Kasumi-1 (cell line): Measurements from ENCODE around the gene TGFBR2.
"Not testable (repeated sequence)": the region's sequence is repeated elsewhere in the genome, so short reads cannot be mapped to it uniquely, and the experiment has no call there.

ENCODE experiments used
- DNase-seq, 2 experiments: peaks; one replicate each; lab custom pipeline; 2025; lab: John Stamatoyannopoulos, UW

TGFBR2 gene

DNA sequence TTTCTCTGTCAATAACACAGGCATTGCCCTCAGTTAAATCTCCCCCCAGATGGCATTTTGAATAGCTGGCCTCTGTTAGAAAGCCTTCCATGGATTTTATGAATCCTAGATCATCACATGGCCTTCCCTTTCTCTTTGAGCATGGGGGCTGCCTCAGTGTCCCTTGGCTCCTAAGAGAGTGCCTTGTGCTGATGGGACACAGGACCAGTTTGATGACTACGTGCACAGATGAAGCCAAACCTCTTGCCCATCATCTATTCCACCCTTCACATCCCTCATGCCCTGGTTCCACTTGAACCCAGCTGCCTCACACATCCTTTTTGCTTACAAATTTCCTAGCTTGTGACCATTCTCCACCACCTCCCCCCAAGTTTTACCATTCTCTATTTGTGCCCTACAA is 12.9 kb downstream of the TGFBR2 start:
- no peak for DNase-seq

DNA sequence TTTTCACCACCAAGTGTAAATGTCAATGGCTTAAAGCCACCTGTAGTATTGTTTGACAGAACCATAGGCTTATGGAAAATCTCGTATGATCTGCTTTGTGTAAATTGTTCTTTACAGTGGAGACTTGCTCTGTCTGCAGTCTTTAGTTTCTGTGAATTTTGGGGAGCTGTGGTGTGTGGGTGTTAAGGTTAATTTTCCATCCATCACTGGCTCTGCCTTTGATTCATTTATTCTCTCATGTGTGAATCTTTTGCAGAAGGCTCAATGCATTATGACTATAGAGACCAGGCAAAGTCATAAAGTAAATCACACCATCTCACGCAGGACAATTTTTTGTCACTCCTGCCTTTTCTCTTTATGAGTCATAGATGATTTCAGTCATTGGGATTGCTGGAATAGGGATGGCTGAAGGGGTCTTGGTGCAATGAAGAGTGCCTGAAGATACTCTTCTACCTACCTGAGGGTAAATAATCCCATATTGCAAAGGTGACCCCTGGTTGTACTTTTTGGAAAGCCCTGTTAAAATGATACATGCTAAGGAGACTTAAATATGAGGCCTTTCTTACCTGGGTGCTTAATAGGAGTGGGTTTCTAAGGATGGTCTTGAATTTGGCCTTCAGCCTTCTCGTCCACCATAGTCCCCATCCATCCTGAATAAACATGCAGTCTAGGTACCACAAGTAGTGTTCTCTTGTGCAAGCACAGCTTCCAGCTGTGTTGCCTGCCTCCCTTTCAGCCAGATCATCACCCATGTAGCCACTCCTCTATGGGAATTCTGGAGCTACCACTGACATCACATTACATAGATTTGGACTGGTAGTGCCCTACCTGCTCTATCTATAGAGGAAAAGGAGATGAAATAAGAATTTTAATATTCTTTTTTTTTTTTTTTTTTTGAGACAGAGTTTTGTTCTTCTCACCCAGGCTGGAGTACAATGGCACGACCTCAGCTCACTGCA is 14.3 kb downstream of the TGFBR2 start:
- no peak for DNase-seq

DNA sequence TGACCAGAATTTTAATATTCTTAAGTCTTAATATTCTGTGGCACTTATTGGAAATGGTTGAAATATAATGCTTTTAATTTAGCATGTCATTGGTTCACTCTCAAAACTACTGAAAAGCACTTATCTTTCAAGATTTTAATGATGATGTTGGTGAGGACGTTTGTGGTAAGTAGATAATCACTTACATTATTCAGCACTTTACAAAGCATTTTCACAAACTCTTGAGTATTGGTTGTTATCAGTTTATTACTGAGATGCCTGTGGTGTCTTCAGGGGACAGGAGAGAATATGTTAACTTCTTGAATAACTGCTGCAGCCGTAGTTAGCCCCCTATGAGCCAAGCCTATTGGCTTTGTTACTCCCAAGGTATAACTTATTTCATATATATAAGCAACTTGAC is 15.2 kb downstream of the TGFBR2 start:
- DNase-seq, result no peak

DNA sequence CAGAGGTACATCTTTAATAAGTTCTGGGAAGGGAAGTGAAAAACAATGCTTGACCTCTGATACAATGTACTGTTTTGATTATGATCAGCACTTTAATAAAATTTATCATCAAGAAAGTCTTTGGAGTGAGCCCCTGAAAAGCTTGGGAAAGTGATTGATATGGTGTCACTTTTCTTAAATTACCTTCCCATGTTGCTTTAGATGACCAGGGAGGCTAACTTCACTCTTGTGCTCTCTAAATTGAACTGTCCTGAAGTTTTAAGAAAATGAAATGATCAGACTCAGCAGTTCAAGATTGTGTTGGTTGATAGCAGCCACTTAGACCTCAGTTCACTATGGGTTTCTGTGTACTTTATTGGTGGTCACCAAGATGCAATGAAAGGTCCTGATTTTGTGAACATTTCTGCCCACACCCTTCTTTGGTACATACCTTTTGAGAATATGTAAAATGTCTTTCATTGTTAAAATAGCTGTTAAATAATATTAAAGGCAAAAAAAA is 15.7 kb downstream of the TGFBR2 start:
- no peak for DNase-seq

DNA sequence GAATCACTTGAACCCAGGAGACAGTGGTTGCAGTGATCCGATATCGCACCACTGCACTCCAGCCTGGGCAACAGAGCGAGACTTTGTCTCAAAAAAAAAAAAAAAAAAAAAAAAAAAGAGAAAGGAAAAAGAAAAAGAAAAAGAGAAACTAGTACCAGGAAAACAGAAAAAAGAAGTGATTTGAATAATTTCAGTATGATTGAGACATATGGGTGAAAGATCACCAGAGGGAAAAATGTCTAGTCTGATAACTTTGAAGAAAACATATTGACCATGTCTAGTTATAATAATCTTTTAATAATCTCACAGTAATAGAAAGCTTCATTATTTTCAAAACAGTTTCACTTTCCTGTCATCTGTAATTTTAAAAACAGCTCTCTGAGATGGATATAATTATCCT is 16.4 kb downstream of the TGFBR2 start:
- DNase-seq, result no peak

DNA sequence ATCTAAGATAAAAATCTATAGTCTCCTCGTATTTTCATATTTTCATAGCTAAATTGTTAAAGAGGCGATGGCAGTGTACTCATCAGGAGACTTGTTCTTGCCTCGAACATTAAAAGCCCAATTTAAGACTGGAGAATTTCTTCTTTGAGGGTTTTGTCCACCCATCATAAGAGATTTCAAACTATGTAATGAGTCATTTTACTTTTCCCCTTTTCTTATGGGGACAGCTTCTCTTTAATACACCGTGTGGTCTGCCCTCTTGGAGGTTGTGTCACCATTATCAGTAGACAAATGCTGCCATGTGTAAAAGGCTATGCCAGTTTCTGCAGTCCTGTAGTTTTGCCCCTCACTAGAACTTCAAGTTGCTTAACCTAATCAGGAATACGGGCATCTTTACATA is 16.9 kb downstream of the TGFBR2 start:
- no peak for DNase-seq

DNA sequence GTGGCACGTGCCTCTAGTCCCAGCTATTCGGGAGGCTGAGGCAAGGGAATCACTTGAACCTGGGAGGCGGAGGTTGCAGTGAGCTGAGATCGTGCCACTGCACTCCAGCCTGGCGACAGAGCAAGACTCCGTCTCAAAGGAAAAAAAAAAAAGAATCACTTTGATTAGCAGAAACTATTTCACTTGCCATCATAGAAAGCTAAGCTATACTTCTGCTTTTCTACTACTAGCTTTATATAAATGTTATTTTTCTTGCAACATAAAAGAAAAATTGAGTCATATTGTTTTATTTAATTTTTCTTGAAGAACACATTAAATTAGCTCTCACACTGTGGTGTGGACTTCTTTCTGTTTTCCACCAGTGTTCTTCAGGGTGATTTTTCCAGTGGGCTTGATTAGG is 18.1 kb downstream of the TGFBR2 start:
- not testable (repeated sequence) for DNase-seq

DNA sequence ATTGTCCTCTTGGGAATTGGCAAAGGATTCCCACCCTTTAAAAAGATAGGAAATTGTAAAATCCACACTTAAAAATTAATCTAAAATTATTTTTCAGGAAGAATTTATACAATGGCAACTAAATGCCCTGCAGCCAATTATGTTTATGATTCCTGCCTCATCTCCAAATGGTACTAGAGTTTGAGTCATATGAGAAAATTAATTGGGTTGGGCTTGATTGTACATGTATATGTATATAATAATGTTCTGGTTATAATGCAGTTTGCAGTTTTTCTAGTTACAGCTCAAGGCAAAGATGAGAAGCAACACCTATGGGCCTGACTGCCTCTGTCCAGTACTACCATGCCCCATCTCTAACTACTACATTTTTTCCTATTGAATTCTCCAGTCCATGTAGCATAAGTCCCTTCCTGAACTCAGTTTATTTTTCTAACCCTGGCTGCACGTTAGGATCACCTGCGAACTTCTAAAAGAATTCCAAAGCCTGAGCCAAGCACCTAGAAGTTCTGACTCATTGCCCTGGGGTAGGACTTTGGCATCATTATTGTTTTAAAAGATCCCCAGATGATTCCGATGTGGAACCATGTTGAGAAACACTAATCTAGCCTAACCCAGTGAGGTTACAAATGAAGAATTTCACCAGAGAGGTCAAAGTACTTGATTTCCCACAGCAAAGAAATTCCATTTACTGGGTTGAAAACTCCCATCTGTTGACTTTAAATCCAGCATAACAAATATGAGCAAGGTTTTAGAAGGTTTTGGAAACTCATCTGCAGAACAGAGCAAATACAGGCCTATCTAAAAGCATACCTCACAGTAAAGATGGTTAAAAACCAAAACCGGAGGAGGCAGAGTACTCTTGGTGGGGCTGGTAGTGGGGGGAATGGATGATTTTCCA is 19.4 kb downstream of the TGFBR2 start:
- DNase-seq, result no peak

DNA sequence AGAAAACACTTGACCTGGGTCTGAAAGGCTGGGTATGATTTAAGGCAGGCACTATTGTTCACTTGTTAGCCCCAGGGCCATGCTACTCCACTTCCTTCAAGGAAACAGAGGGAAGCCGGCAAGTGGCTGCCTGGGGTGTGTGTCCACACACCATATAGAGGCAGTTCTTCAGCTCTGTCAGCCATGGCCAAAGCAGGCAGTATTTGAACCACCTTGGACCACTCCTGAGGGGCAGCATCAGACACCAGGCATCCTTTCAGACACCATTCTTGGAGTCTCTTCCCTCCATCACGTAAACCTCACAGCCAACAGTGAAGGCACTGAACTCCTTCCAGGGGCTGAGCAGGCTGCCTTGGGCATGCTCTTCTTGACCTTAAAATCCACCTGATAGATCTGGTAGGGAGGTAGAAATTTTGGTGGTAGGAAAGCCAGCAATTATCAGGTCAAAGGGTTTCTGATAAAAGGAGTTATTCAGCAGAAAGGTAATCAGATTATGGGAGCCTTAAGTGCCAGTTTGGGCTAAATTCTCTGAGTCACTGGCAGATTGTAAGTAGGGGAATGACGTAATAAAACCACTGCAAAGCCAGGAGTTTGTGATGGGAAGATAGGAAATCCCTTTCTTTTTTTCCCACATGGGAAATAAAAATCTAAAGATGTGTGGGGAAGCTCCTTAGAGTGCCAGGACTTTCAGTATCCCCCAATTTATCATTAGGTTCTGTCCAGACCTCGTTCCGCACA is 20.2 kb downstream of the TGFBR2 start:
- DNase-seq, result no peak

DNA sequence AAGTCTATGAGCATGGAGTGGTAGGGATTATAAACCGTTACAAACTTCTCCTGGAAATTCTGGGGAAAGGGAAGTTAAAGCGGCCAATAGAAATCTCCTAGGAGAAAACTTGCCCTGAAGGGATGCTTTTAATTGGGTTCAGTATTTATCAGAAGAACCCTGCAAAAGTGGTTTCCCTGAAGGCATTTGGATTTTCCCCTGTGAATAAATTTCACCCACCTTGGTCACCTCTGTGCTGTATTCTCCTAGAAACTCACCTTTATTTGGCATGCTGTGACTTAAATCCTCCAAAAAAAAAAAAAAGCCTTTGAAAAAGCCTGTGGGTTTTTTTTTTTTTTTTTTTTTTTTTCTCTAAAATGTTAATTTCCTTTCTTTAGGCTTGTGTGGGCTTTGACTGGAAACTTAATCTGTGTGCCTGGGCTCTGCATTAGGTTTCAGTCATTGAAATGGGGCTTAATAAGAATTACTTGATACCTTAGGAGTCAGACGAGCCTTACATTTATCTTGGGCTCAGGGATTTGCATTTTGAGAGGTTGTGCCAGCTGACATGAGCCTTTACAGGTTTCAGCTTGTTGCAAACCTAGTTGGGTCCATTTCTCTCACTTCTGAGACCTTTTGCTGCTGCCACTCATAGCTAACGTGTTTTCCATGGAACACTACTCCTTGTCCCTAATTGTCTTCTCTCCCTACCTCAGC is 22.0 kb downstream of the TGFBR2 start:
- no peak for DNase-seq

DNA sequence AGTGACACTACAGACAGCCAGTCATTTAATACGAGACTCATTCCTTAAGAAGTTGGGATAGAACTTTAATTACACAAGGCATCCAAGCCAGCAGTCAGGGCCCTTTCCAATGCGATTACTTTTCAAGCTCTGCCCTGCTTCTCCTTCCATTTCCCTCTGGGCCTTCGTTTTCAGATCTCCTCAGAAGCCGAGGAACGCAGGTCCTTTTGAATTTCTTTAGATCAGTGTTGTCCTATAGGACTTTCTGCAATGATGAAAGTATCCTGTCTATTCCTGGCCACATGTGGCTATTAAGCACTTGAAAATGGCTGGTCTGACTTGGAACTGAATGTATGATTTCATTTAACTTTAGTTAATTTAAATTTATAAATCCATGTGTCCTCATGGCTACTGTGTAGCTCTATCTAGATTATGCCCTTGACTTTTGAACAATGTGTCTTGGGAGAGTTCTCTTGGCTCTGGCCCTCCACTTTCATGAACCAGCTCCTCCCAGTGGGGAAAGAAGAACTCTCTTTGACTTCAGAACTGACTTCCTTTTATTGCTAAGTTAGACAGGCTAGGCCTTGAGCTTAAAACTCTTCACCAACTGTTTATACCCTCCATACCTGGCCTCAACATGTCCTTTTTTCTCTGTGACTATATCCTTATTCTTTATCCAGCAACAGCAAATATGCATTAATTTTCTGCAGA is 22.6 kb downstream of the TGFBR2 start:
- DNase-seq, result peak; percentile 73 to 82

DNA sequence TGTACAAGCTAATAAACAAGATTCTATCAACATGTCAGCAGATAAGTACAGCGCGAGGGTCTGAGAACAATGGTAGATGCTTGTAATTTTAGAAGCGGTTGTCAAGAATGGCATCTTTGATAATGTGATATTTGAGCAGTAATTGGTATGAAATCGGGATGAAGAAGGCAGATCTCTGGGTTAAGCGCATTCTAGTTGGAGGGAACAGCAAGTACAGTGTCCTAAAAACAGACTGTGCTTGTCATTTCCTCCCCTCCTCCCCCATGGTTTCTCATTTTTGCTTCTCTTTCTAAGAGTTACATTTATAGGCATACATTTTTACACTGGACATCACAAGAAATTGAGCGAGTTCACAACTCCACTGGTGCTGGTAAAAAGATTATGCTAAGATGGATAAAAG is 23.3 kb downstream of the TGFBR2 start:
- DNase-seq, result no peak

DNA sequence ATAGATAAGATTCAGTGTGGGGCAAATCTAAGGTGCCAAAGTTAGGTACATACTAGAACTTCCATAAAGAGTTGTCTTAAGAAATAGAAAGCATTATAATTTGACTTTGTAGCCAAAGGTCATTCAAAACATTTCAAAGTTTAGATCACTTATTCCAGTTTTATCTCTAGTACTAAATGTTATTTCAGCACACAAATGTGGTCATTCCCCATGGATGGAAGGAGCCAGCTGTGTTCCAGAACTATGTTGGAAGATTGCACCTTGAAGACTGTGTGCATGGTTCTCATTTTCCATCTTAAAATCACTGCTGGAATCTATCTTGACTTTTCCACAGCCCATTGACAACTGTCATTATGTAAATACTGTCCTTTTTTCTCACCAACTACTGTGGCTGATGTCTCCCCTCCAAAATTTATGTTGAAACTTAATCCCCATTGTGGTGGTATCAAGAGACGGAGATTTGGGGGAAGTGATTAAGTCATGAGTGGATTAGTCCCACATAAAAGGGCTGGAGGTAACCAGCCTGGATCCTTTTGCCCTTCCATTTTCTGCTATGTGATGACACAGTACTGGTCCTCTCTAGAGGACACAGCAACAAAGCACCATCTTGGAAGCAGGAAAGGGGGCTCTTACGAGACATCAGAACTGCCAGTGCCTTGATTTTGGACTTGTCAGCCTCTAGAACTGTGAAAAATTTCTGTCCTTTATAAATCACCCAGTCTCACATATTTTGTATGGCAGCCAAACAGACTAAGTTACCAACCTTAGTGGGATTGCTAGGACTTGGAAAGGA is 24.0 kb downstream of the TGFBR2 start:
- DNase-seq, result no peak

DNA sequence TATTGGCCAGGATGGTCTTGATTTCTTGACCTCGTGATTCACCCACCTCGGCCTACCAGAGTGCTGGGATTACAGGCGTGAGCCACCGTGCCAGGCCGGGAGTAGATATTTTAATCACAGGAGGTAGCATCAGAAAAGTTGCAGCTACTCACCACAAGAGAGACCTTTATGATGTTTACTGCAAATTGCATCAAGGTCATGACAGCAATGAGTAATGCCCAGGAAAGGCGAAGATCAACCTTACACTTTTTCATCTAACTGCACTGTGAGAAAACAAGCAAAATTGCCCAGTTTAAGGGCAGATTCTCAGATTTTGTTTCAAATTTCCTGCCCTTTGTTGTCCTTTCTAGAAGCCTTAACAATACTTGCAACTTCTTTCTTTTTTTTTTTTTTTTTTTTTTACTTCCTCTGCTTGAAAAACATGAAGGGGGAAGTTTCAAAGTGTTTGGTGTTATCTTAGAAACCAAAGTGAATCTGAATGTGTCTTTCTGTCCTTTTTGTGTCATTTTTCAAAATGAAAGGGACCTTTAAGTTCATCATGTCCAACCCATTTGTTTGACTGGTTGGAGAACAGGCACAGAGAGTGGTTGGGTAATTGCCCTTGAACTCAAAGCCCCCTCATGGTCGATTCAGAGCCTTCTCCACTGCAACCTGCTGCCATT is 25.0 kb downstream of the TGFBR2 start:
- DNase-seq, result peak in 1 of 2 experiments; percentile 17

DNA sequence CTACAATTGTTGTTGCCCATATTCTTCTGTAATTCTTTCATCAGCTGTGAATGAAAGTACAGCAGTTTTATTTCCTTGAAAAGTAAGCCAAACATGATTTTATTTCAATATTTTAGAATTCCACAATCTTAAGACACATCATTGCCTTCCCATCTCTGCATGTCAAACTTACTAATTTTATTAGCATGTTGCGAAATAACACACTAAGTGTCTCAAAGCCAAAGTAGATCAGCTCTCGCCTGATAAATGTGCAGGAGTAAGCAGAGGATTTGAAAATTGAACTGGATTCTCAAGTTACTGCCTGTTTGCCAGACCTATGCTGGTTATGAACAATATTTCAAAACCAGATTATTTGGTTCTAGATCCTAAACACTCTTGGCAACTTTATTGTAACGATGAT is 25.7 kb downstream of the TGFBR2 start:
- no peak for DNase-seq

DNA sequence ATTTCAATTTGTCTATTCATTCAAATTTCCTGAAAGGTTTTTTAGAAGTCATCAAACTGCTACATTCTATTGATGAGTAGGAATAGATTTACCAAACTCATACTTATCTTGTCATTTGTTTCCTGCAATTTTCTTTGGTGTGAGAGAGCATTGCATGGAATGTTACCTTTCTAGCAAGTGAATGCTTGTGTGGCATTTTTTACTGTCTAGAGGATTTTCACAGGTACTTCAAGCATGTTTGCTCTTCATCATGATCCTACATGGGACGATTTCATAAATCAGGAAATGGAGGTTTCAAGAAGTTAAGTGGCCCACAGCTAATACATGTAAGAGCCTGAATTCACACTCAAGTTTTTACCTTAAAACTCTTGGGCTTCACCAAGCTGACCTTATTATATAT is 26.1 kb downstream of the TGFBR2 start:
- no peak for DNase-seq

DNA sequence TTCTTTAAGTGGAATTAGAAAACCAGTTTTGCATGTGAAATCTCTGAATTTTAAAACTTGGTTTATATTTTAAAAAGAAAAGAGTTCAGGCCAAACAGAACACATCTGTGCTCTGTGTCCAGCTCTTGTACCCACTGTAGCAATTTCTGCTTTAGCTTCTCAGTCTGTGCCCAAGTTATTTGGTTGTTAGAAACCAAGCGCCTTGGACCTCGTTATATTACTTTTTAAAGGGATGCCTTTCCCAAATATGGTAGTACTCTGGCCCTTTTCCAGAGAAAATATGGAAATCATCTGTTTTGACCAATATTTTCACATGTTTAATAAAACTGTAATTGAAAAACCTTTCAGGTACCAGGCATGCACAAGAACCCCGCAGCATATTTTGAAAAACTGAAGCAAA is 27.3 kb downstream of the TGFBR2 start:
- DNase-seq, result no peak

DNA sequence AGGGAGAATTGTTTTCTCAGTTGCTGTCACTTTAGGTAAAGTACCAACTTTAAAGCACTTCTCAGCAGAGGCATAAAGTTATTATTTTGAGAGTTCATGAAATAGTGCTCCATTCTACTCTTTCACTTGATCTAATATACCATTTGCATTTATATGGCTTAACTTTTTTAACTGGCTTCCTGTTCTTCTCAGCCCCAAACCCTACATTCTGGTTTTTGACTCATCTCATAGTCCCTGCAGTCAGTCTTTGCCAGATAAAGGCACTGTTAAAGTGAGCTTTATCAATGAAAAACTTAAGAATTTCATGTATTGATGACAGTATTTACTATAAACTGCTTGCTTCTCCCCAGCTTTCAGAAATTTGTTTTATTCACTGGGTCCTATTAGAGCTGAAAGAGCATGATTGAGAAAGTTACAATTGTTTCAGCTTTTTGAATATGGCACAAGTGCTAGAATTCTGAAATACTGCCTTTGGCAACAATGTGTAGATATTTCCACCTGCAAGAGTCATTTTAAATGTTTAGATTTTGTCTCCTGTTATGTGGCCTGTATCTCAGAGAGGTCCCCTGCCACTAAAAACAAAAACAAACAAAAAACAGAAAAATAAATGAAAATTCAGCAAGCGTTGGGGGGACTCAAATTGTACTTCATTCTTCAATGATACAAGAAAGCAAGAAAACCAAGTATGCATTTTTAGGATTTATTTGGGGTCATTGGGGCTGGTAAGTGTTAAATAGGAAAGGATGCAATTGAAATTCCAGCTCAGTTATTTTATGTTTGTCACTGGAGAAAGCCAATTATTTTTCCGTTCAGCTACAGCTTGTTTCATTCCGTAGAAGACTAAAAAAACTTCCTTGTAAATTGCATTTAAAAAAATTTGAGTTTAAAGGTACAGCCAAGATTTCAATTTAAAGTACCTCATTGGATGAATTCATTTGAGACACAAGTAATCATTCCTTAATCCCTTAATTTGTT is 28.6 kb downstream of the TGFBR2 start:
- no peak for DNase-seq
